C4-2B (cell line): ENCODE measurements around the gene PSMD14.

Experiments
- H3K27ac ChIP-seq: fragments of 450-650 bp; 2 replicates; pipeline ENCODE4 v1.5.1; 2017
- CTCF ChIP-seq: fragments of 450-650 bp; conservative IDR thresholded peaks from 2 replicates; pipeline ENCODE4 v1.5.1; 2017; ENCODE audit warnings: mild to moderate bottlenecking
- ZFX ChIP-seq: fragments of 450-650 bp; IDR thresholded peaks from 2 replicates; pipeline ENCODE4 v1.6.1; 2017

PSMD14 gene

GRCh38 chr2:161426922-161427663 lies 118.9 kb downstream of the PSMD14 start:
- TF ChIP-seq ZFX: no peak
- TF ChIP-seq CTCF: no peak
- H3K27ac ChIP-seq: no peak overlapping the region

GRCh38 chr2:161427664-161428587 lies 119.7 kb downstream of the PSMD14 start:
- TF ChIP-seq CTCF: no peak
- no peak for TF ChIP-seq ZFX
- H3K27ac ChIP-seq: no peak overlapping the region

GRCh38 chr2:161430386-161430785 lies 122.2 kb downstream of the PSMD14 start:
- no peak overlapping the region for H3K27ac ChIP-seq
- TF ChIP-seq ZFX (no peak), CTCF (no peak)

- TF ChIP-seq ZFX (no peak), CTCF (no peak)
- no peak overlapping the region for H3K27ac ChIP-seq
Observed at GRCh38 chr2:161432107-161432506, 123.9 kb downstream of the PSMD14 start.

GRCh38 chr2:161434118-161434517 lies 125.9 kb downstream of the PSMD14 start:
- TF ChIP-seq ZFX (no peak), CTCF (no peak)
- H3K27ac ChIP-seq: no peak overlapping the region

- TF ChIP-seq CTCF: no peak
- no peak for TF ChIP-seq ZFX
- H3K27ac ChIP-seq: no peak overlapping the region
Observed at GRCh38 chr2:161436411-161436810, 128.2 kb downstream of the PSMD14 start.

GRCh38 chr2:161438598-161438997 lies 130.4 kb downstream of the PSMD14 start:
- no peak overlapping the region for H3K27ac ChIP-seq
- TF ChIP-seq ZFX (no peak), CTCF (no peak)
